Adrenal gland (tissue), 12 donors: Measurements from ENCODE around the gene ITGA11. TPM values are rescaled to one million over a fixed set of nuclear protein-coding genes. Genes with fewer than 3 reads are reported as not detected.

Experiments
- DNase-seq, 7 donors: peaks; one replicate each; pipeline ENCODE4 v3.0.0-alpha.2; 2019 to 2020
- H3K27ac ChIP-seq, 5 donors: fragments of 200-600 bp; sonication (generic) in 4 of 5; 1 replicate in 3 of 5; 2 replicates in 2 of 5; pipeline versions ENCODE4 v1.5.1 to v1.8.0; 2016 to 2020; ENCODE audit warnings: mild to moderate bottlenecking in 1 of 5
- H3K27me3 ChIP-seq: fragments of 200-600 bp; 2 replicates; pipeline ENCODE4 v1.8.0; 2021
- H3K36me3 ChIP-seq, 2 donors: fragments of 200-600 bp; replicated peaks in 1 of 2; 1 replicate in 1 of 2; 2 replicates in 1 of 2; pipeline versions ENCODE4 v1.5.1 to v1.8.0; 2018 to 2022
- H3K4me1 ChIP-seq, 2 donors: fragments of 200-600 bp; replicated peaks in 1 of 2; 1 replicate in 1 of 2; 2 replicates in 1 of 2; pipeline versions ENCODE4 v1.5.1 to v1.8.0; 2018 to 2021
- H3K4me3 ChIP-seq, 4 donors: fragments of 200-600 bp; sonication (generic) in 3 of 4; one replicate each; pipeline ENCODE4 v1.5.1; 2016 to 2018
- H3K9me3 ChIP-seq, 3 donors: fragments of 200-600 bp; sonication (generic) in 1 of 3; replicated peaks in 1 of 3; 1 replicate in 2 of 3; 2 replicates in 1 of 3; pipeline versions ENCODE4 v1.5.1 to v1.8.0; 2016 to 2021
- POLR2A ChIP-seq, 2 donors: fragments of 450-650 bp; IDR thresholded peaks; one replicate each; pipeline ENCODE4 v1.6.1; 2017; ENCODE audit warnings: antibody characterized with exemption in 2 of 2, mild to moderate bottlenecking in 2 of 2, moderate library complexity in 1 of 2
- WGBS, 4 donors: extraction: QIAGEN DNeasy Blood & Tissue Kit in 2 of 4; methylation state at CpG; one replicate each; pipeline versions ENCODE4 v1.1.5 to v1.1.7; 2013 to 2017; 5-methylcytosine and 5-hydroxymethylcytosine counted together
- intact Hi-C, 2 donors: fragments of 100-400 bp; cut with DNase I; formaldehyde crosslinking; loops; one replicate each; pipeline versions ENCODE4 v1.14.1 to v1.15.0; 2022 to 2023
- polyA plus RNA-seq, 3 donors: library from polyadenylated mRNA; stranded (reverse); fragments of 200-250 nt in 2 of 3; fragments of 350-450 nt in 1 of 3; fragmentation: Illumina TruSeq in 1 of 3; extraction: RNeasy Lipid Tissue Mini Kit (QIAGEN cat#74804) in 1 of 3; gene quantifications; one replicate each; pipeline ENCODE4 v1.2.3, GENCODE V29; 2013 to 2014
- total RNA-seq, 9 donors: library from RNA; depleted of rRNA in 4 of 9; stranded (reverse); fragments of >200 nt in 4 of 9; fragments of 120-200 nt in 1 of 9; fragmentation: NEBNext Ultra II Directional in 1 of 9; extraction: Animal tissue kit (Norgen Biotek cat#: 25700) in 1 of 9; gene quantifications; one replicate each; pipeline versions ENCODE4 v1.1.0 to v1.2.4, GENCODE V29; 2013 to 2023
- TF ChIP-seq, protein P1 (sequence below), 6 experiments: fragments of 450-650 bp in 4 of 6; fragments of 200-600 bp in 2 of 6; sonication (generic) in 1 of 6; IDR thresholded peaks; 1 replicate in 5 of 6; 2 replicates in 1 of 6; pipeline versions ENCODE4 v1.5.1 to v1.8.0; 2016 to 2021; ENCODE audit warnings: antibody characterized with exemption in 6 of 6, mild to moderate bottlenecking in 2 of 6, moderate library complexity in 1 of 6
- donor health status: healthy with polysubstance abuse.
- donor health status: Bipolar disorder and iron deficiency.
- donor health status: DM: yes; HTN: yes; CAD: no.
- donor health status: DM: no; HTN: no; CAD: no.
- donor health status: DM: no; HTN: no; CAD: no.
- donor health status: DM: yes; HTN: yes; CAD: no.

The ITGA11 gene
- total and polyA plus RNA-seq, 12 donors, result 1.4 to 52.5 (median 7.5) TPM

DNA sequence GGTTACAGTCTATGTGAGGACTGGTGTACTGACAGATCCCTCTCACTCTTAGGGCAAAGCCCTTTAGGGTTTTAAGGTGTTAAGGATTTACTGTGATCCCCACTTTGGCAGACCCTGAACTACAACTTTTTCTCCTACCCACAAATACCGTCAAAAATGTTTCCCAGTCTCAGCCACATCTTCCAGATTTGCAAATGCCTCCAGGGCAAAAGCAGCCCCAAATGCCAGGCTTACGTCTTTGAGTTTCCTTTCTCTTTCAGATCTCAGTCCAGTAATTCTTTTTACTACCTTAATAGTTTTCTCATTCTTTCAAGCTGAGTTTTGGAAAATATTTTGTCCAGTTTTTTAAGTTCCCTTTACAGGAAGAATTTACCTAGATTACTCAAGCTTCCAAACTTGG lies 13.4 kb upstream of the ITGA11 start:
- no peak for TF ChIP-seq POLR2A (IDR thresholded peaks at IDR 0.05)
- TF ChIP-seq, protein P1, sequence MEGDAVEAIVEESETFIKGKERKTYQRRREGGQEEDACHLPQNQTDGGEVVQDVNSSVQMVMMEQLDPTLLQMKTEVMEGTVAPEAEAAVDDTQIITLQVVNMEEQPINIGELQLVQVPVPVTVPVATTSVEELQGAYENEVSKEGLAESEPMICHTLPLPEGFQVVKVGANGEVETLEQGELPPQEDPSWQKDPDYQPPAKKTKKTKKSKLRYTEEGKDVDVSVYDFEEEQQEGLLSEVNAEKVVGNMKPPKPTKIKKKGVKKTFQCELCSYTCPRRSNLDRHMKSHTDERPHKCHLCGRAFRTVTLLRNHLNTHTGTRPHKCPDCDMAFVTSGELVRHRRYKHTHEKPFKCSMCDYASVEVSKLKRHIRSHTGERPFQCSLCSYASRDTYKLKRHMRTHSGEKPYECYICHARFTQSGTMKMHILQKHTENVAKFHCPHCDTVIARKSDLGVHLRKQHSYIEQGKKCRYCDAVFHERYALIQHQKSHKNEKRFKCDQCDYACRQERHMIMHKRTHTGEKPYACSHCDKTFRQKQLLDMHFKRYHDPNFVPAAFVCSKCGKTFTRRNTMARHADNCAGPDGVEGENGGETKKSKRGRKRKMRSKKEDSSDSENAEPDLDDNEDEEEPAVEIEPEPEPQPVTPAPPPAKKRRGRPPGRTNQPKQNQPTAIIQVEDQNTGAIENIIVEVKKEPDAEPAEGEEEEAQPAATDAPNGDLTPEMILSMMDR (IDR thresholded peaks at IDR 0.05), result no peak
- Histone ChIP-seq H3K4me1 (peaks cover 0 to 6% of the 10 kb centered on the region in 2 donors), H3K9me3 (no peaks in the 10 kb centered on the region), H3K4me3 (no peak overlapping the region), H3K36me3 (no peaks in the 10 kb centered on the region), H3K27me3 (no peaks in the 10 kb centered on the region), H3K27ac (no peak overlapping the region)
- intact Hi-C loops, result no loop called here
- no peak for DNase-seq
- WGBS, 4 donors, result 76 to 87% (median 82%) methylated on average over 2 of the region's 2 CpGs

DNA sequence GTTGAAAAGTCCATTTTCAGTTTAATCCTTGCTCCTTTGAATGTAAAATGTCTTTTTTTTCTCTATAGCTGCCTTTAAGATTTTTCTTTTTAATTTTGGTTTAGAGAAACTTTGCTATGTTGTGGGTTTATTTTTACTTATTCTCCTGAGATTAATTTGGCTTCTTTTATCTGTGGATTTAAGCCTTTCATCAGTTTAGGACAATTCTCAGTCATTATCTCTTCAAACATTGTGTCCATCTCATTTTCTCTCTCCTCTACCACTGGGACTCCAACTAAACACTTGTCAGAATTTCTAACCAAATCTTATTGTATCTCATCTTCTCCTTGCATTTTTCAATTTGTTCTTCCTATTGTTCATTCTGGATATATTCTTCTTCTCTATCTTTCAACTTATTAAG lies 12.4 kb upstream of the ITGA11 start:
- Histone ChIP-seq H3K9me3 (no peaks in the 10 kb centered on the region), H3K4me1 (peaks cover 0 to 6% of the 10 kb centered on the region in 2 donors), H3K4me3 (no peak overlapping the region), H3K27me3 (no peaks in the 10 kb centered on the region), H3K27ac (no peak overlapping the region), H3K36me3 (no peaks in the 10 kb centered on the region)
- intact Hi-C loops, result no loop called here
- no peak for DNase-seq
- TF ChIP-seq, protein P1 (IDR thresholded peaks at IDR 0.05), result no peak
- no peak for TF ChIP-seq POLR2A (IDR thresholded peaks at IDR 0.05)

DNA sequence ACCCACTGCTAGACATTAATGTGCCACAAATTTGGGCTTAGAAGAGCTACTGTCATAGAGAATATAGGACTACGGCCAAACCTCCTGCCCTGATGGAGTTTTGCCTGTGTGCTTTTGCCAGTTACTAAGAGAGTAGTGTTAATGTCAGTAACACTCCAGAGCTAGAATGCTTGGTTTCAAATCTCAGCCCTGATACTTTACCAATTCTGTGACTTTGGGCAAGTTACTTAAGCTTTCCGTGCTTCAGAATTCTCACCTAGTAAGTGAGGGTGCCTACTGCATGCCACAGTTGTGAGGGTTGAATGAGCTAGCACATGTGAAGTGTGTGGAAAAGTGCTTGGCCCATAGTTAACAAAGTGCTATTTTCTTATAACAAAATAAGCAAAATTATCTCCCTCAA lies 10.9 kb upstream of the ITGA11 start:
- Histone ChIP-seq H3K4me3 (no peak overlapping the region), H3K9me3 (no peaks in the 10 kb centered on the region), H3K27ac (no peak overlapping the region), H3K27me3 (no peaks in the 10 kb centered on the region), H3K36me3 (no peaks in the 10 kb centered on the region), H3K4me1 (peaks cover 0 to 10% of the 10 kb centered on the region in 2 donors)
- no peak for DNase-seq
- intact Hi-C loops, result no loop called here
- TF ChIP-seq POLR2A (IDR thresholded peaks at IDR 0.05), result no peak
- TF ChIP-seq, protein P1 (IDR thresholded peaks at IDR 0.05), result no peak
- WGBS, 4 donors, result 83 to 97% (median 94%) methylated on average over 2 of the region's 2 CpGs

DNA sequence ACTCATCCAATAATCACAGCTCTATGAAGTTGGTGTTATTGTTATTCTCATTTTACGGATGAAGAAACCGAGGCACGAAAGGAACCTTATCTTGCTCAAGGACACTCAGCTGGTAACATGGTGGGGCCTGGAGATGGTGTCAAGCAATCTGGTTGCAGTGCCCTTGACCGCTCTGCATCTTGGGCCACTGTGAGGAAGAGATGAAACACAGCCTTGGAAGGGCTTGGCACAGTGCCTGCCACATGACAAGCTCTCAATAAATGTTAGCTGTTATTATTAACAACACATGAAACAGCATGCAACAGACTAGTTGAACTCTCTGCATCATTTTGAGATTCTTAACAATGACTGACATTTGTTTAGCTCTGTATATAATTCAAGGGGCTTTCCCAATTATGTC lies 10.1 kb upstream of the ITGA11 start:
- H3K4me3 ChIP-seq, result no peak overlapping the region
- intact Hi-C loops, result no loop called here
- H3K36me3 ChIP-seq, result no peaks in the 10 kb centered on the region
- 38 to 63% (median 53%) methylated on average over 4 of the region's 4 CpGs for WGBS, 4 donors
- no peak for TF ChIP-seq POLR2A (IDR thresholded peaks at IDR 0.05)
- TF ChIP-seq, protein P1 (IDR thresholded peaks at IDR 0.05), result no peak
- no peak overlapping the region for H3K27ac ChIP-seq
- H3K9me3 ChIP-seq, result no peaks in the 10 kb centered on the region
- H3K27me3 ChIP-seq, result no peaks in the 10 kb centered on the region
- peaks cover 0 to 10% of the 10 kb centered on the region in 2 donors for H3K4me1 ChIP-seq
- peak in 5 of 7 donors; percentile 45 to 67 (median 61) for DNase-seq
